HL-60 (cell line): Measurements from ENCODE around the gene USP48.

Experiments used
- CTCF ChIP-seq: IDR thresholded peaks from one replicate; pipeline ENCODE4 v1.5.1; 2011; ENCODE audit warnings: low read length, control low read depth, inconsistent platforms; ENCODE audit not compliant: insufficient read depth
- GABPA ChIP-seq: IDR thresholded peaks from 2 replicates; pipeline ENCODE4 v1.6.1; 2012; ENCODE audit warnings: low read depth
- POLR2AphosphoS5 ChIP-seq: IDR thresholded peaks from 2 replicates; pipeline ENCODE4 v1.6.1; 2012; ENCODE audit warnings: low read depth
- REST ChIP-seq: IDR thresholded peaks from 2 replicates; pipeline ENCODE4 v1.6.1; 2012; ENCODE audit warnings: low read depth; ENCODE audit not compliant: insufficient replicate concordance
- SPI1 ChIP-seq: IDR thresholded peaks from 2 replicates; pipeline ENCODE4 v1.6.1; 2012; ENCODE audit warnings: low read depth, mild to moderate bottlenecking, borderline replicate concordance

DNA sequence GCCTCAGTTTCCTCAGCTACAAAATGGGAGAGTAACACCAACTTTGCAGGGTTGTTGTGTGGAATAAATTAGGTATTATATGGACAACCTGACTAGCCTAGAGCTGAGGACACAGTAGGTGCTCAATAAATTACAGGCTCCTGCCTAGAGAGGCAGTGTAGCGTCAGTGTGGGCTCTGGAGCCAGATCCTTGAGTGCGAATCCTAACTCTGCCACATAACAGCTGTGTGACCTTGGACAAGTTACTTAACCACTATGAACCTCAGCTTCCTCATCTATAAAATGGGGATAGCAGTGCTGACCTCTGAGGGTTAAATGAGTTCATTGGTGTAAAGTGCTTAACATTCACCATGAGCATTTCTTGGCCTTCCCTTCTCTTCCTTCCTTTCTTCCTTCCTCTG is 146.9 kb downstream of the USP48 start:
- TF ChIP-seq SPI1 (no peak), CTCF (no peak), REST (no peak), POLR2AphosphoS5 (no peak), GABPA (no peak)
